ENCODE measurements around the gene PLCG2.
"Not testable (repeated sequence)": the region's sequence is repeated elsewhere in the genome, so short reads cannot be mapped to it uniquely, and the experiment has no call there.

Gene PLCG2

DNA sequence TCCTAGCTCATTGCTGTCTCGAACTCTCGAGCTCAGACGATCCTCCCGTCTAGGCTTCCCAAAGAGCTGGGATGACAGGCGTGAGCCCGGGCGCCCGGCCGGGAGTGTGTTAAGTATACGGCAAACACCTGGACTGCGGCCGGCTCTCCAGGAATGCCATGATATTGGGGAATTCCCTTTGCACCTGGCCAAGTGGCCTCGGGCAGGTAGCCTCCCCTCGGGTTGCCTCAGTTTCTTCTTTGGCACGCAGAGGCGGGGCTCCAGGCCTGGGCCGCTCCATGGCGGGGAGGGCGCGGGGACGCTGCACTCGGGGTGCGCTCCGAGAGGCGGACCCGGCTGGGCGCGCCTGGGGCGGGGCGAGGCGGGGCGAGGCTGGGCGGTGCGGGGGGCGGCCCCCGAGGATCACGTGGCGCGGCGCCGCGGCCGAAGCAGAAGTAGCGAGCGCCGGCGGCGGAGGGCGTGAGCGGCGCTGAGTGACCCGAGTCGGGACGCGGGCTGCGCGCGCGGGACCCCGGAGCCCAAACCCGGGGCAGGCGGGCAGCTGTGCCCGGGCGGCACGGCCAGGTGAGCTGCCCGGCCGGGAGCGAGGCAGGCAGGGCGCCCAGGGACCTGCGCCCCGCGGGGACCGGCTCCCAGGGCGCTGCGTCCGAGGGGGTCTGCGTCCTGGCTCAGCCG lies at the start of gene PLCG2:
Gene PLCG2, plus strand, starts transcription at position 431 of the 675 bp plus-strand sequence. CDS start 6,699 bp downstream, outside the sequence.
- DNase-seq, result peak; percentile 71 to 87

DNA sequence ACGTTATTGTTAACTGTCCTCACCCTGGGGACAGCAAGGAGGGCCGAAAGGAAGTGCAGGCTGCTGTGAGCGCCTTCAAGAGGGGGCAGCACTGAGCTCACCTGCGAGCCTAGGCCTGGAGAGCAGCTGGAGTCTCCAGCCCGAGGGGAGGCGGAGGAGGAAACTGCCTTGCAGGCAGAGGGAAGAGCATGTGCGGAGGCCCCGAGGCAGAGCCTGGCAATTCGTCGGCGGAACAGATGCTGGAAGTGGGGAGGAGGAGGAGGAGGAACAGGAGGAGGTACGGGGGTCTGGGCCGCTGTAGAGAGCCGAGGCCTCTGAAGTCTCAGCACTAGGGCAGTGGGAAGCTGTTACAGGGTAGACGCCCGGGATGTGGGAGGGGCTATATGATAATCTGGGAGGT lies 49.6 kb upstream of the PLCG2 start:
- DNase-seq, result no peak

DNA sequence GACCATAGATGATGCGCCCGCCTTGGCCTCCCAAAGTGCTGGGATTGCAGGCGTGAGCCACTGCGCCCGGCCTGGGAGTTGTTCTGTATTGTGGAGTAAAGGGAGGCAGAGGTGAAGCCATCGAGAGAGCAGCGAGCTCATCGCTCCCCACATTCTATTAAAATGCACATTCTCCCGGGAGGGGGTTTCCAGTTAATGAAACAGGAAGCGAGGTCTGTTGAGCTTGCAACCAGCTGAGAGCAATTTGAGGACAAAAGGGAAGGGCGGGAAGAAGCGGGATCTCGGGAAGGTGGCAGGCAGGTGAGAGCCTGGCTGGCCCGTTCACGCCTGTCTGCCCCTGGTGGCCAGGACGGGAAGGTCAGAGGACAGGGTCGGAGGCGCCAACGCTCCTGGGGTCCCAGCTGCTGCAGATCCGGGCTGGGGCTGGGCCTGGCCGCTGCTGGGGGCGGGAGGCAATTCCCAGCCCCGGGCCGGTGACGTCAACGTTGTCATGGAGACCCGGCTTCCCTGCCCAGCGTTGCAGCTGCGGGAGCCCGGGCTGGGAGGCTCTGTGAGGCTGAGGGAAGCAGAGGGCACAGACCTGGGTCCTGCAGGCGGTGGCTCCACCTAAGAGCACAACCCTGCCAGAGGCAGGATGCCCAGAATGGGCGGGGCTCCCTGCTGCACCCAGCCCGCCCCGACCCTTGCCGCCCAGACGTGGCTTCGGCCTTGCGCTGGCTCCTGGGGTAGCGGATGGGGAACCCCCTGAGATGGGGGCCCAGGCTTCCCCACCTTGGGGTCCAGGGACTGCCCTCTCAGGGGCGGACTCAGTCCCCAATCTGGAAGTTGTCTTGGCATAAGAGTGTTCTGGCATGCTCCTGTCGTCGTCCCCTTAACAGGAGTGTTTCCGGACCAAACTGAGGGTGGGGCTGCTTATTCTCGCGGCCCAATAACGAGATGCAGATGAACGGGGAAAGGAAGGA lies 48.7 kb upstream of the PLCG2 start:
- DNase-seq, result peak; percentile 77 to 81

DNA sequence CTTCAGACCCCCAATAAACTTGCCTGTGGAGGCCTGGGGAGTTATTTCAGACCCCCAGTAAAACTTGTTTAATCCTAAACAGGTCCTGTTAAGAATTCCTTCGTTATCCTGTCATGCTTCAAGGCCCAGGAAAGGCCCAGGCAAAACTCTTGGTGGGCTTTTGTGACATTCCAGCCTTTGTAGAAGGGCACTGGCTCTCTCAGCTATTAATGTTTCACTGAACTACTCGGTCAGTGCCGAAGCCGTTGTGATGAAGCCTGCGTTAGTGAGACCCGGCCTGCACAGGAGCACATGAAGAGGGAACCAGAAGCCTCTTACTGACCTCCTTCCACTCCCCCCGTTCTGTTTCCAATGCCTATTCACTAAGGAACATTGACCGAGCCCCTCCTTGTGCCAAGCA lies 47.4 kb upstream of the PLCG2 start:
- DNase-seq, result no peak

DNA sequence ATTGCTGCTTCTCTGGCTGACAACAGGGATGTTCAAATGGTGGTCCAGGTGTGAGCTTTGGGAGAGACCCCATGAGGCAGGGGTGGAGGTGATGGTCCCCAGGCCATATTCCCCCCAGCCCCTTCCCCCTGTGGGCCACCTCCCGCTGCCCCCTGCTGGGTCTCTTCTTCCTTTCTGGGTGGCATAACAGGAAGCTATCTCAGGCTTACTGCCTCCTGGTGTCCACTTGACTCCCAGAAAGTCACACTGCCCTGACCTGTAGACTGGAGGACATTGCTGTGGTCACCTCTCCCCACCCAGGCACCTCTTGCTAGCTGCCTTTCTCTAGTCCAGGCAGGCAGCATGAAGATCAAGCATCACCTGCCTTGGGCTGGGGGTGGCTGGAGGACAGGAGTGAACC lies 46.4 kb upstream of the PLCG2 start:
- DNase-seq, result no peak

DNA sequence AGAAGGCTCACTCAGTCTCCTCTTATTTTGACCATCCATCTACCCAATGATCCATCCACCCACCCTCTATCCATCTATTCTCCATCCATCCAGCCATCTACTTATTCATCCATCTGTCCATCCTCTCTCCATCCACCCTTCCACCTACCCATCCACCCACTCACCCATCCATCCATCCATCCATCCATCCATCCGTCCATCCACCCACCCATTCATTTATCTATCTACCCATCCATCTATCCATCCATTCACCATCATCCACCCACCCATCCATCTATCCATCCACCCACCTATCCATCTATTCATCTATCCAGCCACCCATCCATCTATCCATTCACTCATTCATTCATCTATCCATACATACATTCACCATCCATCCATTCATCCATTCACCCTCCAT lies 45.8 kb upstream of the PLCG2 start:
- DNase-seq, result no peak

DNA sequence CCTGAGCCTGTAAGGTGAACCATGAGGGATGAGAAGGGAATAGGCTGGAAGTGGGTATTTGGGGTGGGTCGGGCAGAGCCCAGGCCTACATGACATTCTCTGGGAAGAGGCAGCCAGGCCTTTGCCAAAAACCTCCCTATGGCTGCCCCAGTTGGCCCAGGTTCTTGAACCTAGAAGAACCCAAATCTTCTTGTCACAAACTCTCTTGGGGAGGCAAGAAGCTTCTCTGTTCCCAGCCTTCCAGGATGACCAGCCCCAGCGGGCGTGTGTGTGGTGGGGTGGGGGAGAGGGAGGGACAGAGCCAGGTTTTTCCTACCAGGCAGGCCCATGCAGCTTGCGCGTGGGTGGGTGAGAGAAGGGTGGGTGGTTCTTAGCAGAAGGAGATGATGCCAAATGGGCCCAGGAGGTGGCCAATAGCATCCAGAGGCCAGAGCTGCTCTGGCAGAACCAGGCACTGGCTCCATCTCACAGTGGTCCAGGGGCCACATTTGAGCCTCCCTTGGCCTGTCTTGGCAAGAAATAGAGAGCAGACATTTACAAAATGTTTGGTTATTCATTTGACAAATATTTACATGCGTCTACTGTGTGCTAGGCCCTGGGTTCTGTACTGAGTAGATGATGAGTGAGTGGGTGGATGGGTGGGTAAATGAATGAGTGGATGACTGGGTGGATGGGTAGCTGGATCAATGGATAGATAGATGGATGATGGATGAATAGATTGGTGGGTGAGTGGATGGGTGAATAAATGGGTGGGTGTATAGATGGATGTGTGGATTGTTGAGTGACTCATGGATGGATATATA lies 44.3 kb upstream of the PLCG2 start:
- DNase-seq, result no peak

DNA sequence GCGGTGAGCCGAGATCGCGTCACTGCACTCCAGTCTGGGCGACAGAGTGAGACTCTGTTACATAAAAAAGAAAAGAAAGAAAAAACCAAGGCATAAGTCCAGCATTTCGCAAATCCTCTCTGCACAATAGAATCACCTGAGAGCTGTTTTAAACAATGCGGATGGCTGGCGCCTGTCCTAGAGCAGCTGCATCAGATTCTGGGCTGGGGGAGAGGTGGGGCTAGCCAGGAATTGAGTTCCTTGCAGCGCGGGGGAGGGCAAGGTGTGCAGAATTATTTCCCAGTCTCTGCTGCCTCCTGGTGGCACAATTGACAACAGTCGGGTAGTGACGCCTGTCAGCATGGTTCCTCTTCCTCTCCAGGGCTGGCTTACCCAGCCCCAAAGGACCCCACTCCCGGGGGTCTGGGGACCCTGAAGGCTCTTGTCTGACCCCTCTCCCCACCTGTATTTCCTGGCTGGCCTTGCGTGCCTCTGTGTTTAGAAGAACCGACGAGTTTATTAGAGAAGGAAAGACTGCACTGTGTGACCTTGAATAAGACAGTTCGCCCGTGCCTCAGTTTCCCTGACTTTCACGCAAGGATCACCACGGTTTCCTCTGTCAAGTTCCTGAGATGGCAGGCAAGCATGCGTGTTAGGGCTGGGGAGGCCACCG lies 41.1 kb upstream of the PLCG2 start:
- peak; percentile 52 to 88 for DNase-seq

DNA sequence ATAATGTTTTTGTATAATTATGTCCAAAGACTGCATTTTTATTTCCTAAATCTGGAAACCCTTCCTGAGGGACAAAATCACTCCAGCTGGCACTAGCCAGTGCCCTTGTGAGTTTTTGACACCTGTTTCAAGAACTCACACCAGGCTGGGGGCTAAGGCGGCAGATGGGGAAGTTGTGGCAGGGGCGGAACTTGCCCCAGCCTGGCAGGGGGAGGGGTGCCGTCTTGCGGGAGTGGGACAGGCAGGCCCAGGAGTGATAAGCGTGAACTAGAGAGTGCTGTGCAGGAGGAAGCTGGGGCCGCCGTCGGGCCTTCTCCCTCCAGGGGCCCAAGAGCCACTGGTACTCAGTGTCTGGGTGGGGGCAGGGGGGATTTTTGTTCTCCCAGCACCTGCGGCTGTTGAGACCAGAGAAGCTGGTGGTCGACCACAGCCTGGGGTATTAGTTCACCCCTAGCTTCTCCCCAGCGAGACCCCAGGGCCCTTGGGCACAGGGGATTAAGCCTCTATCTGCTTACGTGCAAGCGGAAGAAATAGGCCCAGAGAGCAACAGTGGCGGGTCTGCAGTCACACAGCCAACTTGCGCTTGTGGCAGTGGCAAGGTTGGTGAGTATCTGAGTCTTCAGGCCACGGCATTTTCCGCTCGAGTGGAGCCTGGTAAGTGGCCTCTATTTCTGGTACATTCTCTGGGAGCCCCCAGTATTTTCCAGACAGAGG lies 40.2 kb upstream of the PLCG2 start:
- DNase-seq, result no peak

DNA sequence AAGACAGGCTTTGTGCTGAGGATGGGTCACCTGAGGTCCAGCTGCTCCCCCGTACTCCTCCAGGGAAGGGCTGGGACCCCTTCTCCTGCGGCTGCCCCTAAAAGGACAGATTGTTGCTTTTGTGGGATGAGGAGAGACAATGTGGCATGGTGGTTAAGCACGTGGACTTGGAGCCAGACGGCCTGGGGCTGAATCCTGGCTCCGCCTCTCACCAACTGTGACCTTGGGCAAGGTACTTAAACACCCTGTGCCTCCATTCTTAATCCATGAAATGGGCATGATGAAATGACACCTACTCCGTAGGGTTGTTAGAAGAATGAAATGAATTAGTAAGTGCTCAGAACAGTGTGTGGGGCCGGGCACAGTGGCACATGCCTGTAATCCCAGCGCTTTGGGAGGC lies 39.6 kb upstream of the PLCG2 start:
- DNase-seq, result no peak

DNA sequence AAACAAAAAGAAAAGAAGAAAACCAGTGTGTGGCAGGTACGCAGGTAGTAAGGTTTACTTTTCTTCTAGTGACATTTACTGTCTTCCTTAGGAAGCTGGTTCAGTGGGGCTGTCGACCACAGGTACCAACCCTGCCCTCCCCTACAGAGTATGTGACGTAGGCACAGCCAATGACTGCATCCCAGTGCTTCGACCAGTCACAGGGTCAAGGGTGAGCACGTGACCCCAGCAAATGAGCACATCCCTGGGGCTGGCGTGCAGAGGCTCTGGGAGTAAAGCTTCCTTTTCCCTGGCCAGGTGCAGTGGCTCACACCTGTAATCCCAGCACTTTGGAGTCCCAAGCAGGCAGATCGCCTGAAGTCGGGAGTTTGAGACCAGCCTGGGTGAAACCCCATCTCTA lies 38.9 kb upstream of the PLCG2 start:
- DNase-seq, result no peak

DNA sequence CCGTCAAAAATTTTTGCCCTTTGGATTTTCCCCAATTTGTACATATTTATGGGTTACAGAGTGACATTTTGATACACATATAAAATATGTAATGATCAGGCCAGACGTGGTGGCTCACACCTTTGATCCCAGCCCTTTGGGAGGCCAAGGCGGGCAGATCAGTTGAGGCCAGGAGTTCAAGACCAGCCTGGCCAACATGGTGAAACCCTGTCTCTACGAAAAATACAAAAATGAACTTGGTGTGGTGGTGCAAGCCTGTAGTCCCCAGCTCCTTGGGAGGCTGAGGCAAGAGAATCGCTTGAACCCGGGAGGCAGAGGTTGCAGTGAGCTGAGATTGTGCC lies 37.7 kb upstream of the PLCG2 start:
- DNase-seq, result not testable (repeated sequence)

DNA sequence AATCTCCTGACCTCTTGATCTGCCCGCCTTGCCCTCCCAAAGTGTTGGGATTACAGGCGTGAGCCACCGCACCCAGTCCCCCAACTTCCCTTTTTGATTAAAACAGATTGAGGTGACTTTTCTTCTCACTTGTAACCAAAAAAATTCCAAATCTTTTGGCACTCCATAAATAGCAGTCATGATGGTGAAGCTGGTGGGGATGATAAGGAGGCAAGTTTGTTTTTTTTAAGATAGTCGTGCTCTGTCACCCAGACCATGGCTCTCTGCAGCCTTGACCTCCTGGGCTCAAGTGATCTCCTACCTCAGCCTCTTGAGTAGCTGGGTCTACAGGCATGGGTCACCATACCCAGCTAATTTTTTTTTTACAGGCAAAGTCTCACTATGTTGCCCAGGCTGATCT lies 34.7 kb upstream of the PLCG2 start:
- DNase-seq, result no peak

DNA sequence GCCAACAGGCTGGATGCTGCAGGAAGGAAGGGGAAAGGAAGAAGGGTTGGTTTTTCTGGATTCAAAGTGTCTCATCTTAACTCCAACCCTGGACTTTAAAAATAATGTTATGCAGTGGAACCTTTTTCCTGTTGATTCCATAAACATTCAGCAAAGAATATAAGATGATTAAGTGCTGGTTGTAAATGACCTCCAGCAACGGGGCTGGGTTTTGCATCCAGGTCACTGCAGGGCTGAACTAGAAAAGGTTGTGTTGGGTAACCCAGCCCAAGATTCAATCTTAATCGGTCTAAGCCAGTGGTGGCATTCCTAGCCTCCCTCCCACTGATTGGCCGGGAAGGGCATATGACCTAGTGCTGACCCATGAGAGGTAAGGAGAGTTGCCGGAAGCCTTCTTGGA lies 34.2 kb upstream of the PLCG2 start:
- DNase-seq, result no peak

DNA sequence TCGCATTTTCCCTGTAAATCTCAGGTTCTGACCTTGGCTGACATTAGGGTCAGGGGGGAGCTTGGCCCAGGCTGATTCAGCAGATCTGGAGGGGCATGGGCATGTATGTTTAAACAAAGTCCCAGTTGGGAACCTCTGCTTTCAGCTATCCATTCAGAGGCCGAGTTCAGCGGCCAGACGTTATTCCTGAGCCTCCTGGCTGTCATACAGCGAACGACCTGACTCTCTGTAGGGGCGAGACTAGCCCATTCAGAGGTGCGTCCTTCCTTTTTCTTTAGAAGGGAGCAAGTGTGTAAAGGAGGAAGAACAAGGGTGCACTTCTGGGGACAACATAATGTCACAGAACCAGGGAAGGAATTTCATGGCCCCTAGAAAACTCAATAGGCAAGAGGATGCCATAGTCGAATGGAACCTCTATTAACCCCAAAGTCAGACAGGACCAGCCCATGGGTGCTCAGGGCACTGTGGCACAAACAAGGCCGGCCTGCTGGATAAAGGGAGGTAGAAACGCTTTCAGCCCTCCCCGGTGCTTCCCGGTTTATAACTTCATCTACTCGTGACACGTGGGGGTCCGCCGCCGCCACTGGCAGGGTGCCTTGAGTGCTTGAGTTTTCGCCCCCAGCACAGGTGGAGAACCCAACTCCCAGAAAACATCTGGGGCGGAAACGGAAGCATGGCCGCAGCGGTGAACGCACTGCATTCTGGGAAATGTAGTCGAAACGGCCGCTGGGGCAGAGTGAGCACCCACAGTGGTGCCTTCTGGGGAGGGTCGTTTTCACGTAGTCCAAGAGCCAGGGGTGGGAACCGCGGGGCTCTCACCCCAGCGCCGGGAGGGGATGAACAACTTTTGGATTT lies 33.2 kb upstream of the PLCG2 start:
- DNase-seq, result peak; percentile 44 to 74

DNA sequence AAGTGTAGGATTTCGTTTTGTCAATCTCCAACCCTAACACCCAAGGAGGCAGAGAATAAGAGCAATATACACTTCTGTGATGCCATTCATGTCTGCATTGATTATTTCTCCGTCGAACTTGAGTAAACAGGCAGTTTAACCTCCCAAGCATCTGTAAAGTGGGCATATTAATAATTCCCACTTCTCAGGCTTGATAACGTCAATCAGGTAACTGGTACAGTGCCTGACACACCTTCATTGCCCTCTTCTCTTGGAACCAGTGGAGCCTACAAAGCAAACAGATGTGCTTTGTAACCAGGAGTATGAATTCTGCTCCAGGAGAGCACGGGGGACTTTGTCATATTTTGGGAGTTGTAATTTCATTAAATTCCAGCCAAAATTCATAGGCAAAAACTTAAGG lies 32.5 kb upstream of the PLCG2 start:
- DNase-seq, result no peak

DNA sequence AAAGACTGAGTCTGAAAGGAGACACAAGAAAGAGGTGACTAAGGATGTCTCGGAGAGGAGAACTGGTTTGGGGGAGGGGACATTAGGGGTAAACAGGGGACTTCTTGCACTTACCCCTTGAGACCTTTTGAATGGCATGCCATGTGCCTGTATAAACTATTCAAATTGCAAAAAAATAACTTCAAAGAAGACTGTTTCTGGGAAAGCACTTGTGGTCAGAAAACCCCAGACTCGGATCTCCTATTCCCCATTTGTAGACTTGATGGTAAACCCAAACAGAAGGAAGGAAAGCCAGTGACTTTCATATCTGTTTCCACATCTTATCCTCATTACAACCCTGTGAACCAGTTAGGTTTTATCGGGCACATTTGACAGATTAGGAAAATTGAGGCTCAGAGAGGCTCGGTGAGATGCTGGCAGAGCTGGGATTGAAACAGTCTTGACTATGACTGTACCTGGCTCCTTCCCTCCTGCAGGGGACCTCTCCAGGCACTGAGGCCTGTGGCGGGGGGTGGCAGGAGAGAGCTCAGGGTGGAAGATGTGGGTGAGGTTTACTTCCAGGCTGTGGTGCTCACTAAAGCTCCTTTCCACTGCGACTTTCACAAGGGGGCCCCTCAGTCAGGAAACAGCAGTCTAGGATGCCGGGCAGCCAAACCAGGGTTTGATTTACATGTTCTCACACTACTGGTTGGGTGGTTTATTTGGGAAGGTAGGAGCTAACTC lies 30.5 kb upstream of the PLCG2 start:
- DNase-seq, result peak; percentile 50 to 64

DNA sequence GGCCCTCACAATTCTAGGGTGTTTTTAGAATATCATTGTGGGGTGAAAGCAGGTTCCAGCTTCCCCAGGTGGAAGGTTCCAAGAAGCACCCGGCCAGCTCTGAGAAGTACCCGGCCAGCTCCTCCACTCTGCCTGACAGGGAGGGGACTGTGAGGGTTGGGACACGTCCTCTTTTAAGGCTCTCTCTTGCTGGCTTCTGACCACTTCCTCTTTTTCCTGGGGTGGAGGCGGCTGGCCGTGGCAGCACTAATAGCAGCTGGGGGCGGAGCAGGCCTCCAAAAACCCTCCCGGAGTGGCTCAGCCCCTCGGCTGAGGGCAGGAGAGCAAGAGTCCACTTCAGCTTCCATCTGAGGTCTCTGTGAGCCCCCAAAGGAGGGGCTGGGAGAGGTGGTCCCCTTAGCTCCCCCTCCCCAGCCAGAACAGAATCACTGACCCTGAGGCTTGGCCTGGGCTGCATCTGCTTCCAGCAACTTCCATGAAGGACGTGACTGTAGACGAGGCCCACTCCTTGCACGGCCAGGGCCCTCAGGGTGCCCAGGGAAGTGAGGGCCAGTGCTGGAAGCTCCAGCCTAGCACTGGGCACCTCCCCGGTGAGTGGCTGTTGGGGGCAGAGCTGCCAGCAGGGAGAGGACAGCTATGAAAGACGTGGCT lies 26.7 kb upstream of the PLCG2 start:
- DNase-seq, result peak; percentile 89 to 90

DNA sequence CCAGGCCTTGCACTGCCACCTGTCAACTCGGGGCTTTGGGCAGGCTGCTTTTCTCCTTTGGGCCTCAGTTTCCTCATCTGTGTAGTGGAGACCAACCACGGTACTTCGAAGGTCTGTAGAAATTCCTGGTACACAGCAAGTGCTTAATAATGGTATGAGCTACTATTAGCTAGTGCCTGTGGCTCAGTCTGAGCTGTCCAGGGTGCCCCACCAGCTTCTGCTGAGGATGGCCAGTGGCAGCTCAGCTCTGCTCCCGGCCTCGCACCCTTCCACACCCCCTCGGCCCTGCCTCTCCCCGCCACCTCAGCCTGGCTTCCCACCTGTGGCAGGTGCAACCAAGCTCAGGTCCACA lies 26.2 kb upstream of the PLCG2 start:
- no peak for DNase-seq

DNA sequence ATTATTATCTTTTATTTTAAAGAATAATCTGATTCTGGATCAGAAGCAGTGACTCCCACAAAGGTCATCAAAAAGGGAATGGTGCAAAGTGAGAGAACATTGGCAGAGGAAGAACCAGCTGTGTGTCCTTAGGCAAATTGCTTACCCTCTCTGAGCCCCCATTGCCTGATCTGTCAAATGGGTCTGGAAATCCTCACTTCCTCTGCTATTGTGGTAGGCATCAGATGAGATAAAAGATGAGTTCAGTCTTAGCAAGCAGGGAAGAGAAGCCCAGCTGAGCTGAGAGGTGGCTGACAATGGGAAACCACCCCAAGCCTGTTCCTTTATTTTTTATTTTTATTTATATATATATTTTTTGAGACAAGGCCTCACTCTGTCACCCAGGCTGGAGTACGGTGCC lies 24.2 kb upstream of the PLCG2 start:
- peak in 1 of 2 donors; percentile 44 for DNase-seq

Measured in inflammatory macrophage treated with lipopolysaccharide for 1 hour (primary cell).